Activated CD8-positive, alpha-beta memory T cell treated with anti-CD3 and anti-CD28 coated beads for 1 hour (primary cell): ENCODE measurements around the gene ITPR3.
A peak's percentile ranks its signal among the peaks of the same experiment; 100 is the strongest.
"Not testable (repeated sequence)": the region's sequence is repeated elsewhere in the genome, so short reads cannot be mapped to it uniquely, and the experiment has no call there.

Experiments
- DNase-seq, 2 donors: peaks; one replicate each; pipeline ENCODE4 v3.0.0-alpha.2; 2020; ENCODE audit warnings: low read depth in 1 of 2; ENCODE audit errors: extremely low read depth in 1 of 2

ITPR3 gene

DNA sequence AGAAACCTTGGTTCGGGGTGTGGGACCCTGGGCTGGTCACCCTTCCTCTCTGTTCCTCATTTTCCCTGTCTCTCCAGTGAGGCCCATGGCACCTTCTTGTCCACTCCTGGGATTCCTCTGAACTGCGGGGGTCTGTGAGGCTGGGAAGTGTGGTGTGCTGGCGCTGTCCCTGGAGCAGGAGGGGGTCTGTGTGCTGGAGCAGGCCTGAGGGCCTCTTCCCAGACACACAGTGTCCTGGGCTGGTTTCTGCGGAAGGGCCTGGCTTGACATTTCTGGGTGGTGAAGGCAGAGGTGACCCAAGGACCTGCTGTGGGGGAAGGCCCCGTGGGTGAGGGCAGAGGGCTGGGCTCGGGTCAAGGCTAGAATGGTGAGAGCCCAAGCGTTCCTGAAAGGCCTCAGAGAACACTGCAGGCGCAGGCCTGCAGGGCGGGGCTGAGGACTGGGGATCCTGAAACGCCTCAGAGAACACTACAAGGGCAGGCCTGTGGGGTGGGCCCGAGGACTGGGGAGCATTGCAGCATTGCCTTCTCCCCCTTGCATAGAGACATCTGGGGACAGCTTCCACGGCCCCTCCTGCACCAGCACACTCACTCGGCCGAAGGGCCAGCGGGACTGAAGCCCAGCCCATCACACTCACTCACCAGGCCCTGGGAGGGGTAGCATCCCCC lies 30.5 kb upstream of the ITPR3 start:
- DNase-seq, result no peak

- no peak for DNase-seq
These were observed 29.6 kb upstream of the ITPR3 start for GRCh38 chr6:33591424-33592032.

DNA sequence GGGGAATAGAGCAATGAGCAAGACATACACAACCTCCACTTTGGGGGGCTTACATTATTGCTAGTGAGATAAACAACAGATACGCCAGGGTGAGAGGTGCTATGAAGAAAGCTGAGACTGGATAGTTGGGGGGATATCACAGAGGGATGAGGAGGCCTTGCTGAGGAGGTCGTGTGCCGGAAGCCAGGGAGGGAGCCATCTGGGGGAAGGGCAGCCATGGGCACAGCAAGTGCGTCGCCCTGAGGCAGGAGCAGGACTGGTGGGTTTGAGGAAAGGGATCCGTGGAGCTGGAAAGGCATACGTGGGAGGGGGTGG lies 28.9 kb upstream of the ITPR3 start:
- DNase-seq, result no peak

GRCh38 chr6:33592595-33593413 lies 28.3 kb upstream of the ITPR3 start:
- peak in 1 of 2 donors; percentile 33 for DNase-seq

DNA sequence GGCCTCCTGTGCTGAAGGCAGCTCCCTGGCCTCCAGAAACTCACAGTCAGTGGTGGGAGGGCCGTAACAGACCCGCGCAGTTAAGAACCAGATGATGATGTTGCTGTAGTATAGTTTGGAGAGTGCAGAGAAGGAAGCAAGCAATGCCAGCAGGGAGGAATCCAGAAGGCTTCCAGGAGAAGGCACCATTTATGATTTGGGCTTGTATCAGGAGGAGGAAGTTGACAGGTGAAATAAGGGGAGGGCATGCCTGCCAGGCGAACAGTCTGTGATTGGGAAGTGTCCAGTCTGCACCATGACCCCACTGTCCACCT lies 27.8 kb upstream of the ITPR3 start:
- no peak for DNase-seq

DNA sequence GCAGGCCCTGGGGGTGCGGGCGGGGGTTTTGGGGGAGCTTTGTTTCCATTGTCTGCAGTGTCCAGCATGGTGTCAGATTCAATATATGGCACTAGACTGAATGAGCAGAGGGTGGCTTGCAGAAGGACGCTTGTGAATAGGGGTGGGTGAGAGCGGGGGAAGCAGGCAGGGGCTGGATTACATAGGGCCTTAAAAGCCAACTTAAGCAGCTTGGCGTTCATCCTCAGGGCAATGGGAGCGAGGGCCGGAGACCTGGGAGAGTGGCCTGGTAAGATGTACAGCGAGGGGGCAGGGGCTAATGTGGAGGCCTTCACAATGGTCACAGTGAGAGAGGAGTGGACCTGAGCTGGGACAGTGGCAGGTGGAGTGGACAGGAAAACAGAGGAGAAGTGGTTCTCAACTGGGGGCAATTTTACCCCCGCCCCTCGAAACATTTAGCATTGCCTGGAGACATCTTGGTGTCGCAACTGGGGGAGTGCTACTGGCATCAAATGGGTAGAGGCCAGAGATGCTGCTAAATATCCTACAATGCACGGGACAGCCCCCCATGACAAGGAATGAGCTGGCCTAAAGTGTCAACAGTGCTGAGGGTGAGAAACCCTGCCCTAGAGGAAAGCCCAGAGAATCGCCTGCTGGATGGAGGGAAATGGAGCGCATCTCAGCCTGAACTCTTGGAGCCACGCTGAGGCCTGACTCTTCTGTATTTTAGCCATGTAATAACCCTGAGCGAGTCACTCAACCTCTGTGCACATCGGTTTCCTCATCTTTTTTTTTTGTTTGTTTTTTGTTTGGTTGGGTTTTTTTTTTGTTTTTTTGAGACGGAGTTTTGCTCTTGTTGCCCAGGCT lies 25.9 kb upstream of the ITPR3 start:
- DNase-seq, result no peak

GRCh38 chr6:33596894-33597293 lies 24.2 kb upstream of the ITPR3 start:
- DNase-seq, result not testable (repeated sequence)

GRCh38 chr6:33597551-33598322 lies 23.4 kb upstream of the ITPR3 start:
- DNase-seq, result no peak

DNA sequence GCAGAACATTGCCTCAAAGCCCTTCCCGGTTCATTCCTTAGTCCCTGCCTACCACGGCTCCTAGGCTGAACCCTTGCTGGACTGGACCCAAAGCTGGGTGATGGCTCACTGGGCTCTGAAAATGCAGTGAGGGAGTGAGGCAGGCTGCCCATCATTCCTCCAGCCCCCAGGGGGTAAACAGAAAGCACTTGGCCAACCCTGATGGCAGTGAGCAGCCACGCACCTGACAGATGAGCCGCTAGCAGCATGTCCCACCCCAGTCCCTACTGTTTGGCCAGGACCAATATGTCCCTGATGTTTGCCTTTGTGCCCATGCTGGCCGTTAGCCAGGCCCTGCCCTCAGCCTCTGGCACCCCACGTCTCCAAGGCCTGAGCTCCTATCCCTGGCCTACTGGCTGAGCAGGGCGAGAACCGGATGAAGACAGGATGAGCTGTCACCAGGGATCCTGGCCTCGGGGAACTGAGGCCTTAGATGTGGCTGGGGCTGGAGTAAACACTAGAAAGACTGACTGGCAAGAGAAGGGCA lies 21.6 kb upstream of the ITPR3 start:
- DNase-seq, result no peak

GRCh38 chr6:33600761-33601160 lies 20.4 kb upstream of the ITPR3 start:
- no peak for DNase-seq

- no peak for DNase-seq
These were observed 18.9 kb upstream of the ITPR3 start for GRCh38 chr6:33602180-33602579.

- DNase-seq, result no peak
These were observed 15.9 kb upstream of the ITPR3 start for GRCh38 chr6:33604941-33605854.

GRCh38 chr6:33606642-33607041 lies 14.5 kb upstream of the ITPR3 start:
- DNase-seq, result no peak

DNA sequence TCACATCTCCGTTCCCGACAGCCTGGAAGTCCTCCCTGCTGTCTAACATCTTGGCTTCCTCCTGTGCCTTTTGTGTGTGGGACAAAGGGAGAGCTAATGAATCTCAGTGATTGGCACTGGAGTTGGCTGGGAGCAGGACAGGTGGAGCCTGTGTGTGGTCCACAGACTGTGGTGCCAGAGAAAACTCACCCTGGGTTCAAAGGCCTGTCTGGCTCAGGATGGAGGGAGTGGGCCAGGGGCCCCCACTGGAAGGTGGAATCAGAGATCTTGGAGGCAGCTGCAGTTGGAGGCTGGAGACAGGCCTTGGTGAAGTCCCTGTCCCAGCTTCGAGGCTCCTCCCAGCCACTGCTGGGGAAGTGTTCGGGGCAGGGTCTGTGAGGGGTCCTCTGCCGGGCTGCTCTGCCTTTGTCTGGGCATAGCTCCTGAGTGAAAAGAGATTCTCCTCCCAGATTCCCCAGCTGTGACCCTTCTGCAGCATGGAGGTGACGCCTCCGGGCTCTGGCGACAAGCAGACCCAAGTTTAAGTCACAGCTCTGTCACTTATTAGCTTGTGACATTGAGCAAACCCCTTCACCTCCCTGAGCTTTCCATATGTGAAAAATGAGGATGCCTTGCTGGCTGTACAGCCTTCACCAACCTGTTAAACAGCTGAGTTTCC lies 13.9 kb upstream of the ITPR3 start:
- no peak for DNase-seq

DNA sequence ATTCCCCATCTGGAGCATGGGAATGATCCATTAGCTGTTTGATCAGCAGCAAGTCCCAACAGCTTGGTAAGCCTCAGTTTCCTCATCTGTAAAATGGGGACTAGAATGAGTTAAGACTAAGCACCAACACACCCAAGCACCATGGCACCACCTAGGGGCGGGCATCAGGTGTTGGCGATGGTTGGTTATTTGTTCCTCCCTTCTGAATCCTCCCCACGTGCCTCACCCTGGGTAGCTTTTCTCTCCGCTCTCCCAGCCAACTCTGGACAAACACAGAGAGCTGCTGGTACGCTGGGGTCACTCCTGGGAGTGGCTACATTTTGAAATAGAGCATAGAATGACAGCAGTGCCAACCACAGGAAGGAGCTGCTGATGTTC lies 13.3 kb upstream of the ITPR3 start:
- DNase-seq, result no peak

DNA sequence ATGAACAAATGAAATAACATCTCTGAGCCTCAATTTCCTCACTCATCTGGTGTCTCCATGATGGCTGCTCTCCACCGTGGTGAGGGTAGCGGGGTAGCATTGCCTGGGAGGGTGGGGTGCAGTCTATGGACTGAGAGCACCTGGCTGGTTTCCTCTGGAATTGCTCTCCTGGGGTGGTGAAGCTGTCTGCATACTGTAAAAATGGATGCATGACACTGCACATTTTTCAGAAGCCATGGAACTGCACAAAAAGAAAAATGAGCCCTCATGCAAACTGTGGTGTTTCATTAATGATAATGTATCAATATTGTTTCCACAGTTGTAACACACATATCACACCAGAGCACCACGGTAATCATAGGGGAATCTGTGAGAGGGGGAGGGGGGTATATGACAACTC lies 12.1 kb upstream of the ITPR3 start:
- no peak for DNase-seq

GRCh38 chr6:33609528-33609927 lies 11.6 kb upstream of the ITPR3 start:
- no peak for DNase-seq

GRCh38 chr6:33610067-33610466 lies 11.1 kb upstream of the ITPR3 start:
- DNase-seq, result no peak
